Brain microvascular endothelial cell (primary cell): ENCODE measurements around the gene TC2N.
"Not testable (repeated sequence)": the region's sequence is repeated elsewhere in the genome, so short reads cannot be mapped to it uniquely, and the experiment has no call there.

Source experiments
- DNase-seq: peaks from one replicate; pipeline ENCODE4 v3.0.0-alpha.2; 2020
- H3K27ac ChIP-seq: fragments of 250-450 bp; sonication (Bioruptor Pico); 2 replicates; pipeline ENCODE4 v1.5.1; 2020; ENCODE audit warnings: mild to moderate bottlenecking, moderate library complexity
- H3K27me3 ChIP-seq: fragments of 250-450 bp; sonication (Bioruptor Pico); replicated peaks from 2 replicates; pipeline ENCODE4 v1.5.1; 2020; ENCODE audit warnings: mild to moderate bottlenecking
- H3K36me3 ChIP-seq: fragments of 250-450 bp; sonication (Bioruptor Pico); replicated peaks from 2 replicates; pipeline ENCODE4 v1.5.1; 2020; ENCODE audit warnings: mild to moderate bottlenecking
- H3K4me3 ChIP-seq: 2 replicates; pipeline ENCODE4 v1.5.1; 2011; ENCODE audit warnings: low read depth, mild to moderate bottlenecking, control low read depth, low read length, moderate library complexity
- CTCF ChIP-seq: IDR thresholded peaks from 2 replicates; pipeline ENCODE4 v1.5.1; 2011; ENCODE audit warnings: low read depth, mild to moderate bottlenecking, moderate library complexity, low read length, control low read depth, inconsistent platforms; ENCODE audit errors: missing control alignments
- in situ Hi-C: cut with HindIII; loops from 2 replicates; pipeline ENCODE4 v1.10.0; 2017; ENCODE audit warnings: low sequenced_read_pairs, low pct_ligation_motif_present

The TC2N gene

GRCh38 chr14:91745344-91745743 lies 122.0 kb downstream of the TC2N start:
- no peak overlapping the region for H3K27ac ChIP-seq
- H3K27me3 ChIP-seq: no peaks in the 10 kb centered on the region
- no peak overlapping the region for H3K4me3 ChIP-seq
- in situ Hi-C loops: no loop called here
- DNase-seq: no peak
- no peak for TF ChIP-seq CTCF
- no peaks in the 10 kb centered on the region for H3K36me3 ChIP-seq

- no peak for TF ChIP-seq CTCF
- Histone ChIP-seq H3K27me3 (no peaks in the 10 kb centered on the region), H3K4me3 (no peak overlapping the region), H3K27ac (no peak overlapping the region), H3K36me3 (no peaks in the 10 kb centered on the region)
- in situ Hi-C loops: no loop called here
- no peak for DNase-seq
These were observed 123.3 kb downstream of the TC2N start for GRCh38 chr14:91744068-91744480.

- no peak overlapping the region for H3K4me3 ChIP-seq
- H3K27ac ChIP-seq: no peak overlapping the region
- in situ Hi-C loops: no loop called here
- no peak for DNase-seq
- no peaks in the 10 kb centered on the region for H3K36me3 ChIP-seq
- no peak for TF ChIP-seq CTCF
- no peaks in the 10 kb centered on the region for H3K27me3 ChIP-seq
These were observed 124.1 kb downstream of the TC2N start for GRCh38 chr14:91743305-91743653.

GRCh38 chr14:91742621-91743304 lies 124.6 kb downstream of the TC2N start:
- no peak overlapping the region for H3K4me3 ChIP-seq
- no peak overlapping the region for H3K27ac ChIP-seq
- H3K36me3 ChIP-seq: no peaks in the 10 kb centered on the region
- no peak for TF ChIP-seq CTCF
- in situ Hi-C loops: no loop called here
- DNase-seq: no peak
- H3K27me3 ChIP-seq: no peaks in the 10 kb centered on the region

- H3K4me3 ChIP-seq, DNase-seq, H3K27me3 ChIP-seq, H3K27ac ChIP-seq, in situ Hi-C loops, H3K36me3 ChIP-seq: not testable (repeated sequence)
These were observed 127.5 kb downstream of the TC2N start for GRCh38 chr14:91739867-91740266.

GRCh38 chr14:91737619-91738018 lies 129.7 kb downstream of the TC2N start:
- H3K4me3 ChIP-seq: no peak overlapping the region
- H3K36me3 ChIP-seq: no peaks in the 10 kb centered on the region
- H3K27me3 ChIP-seq: no peaks in the 10 kb centered on the region
- no peak for DNase-seq
- no peak for TF ChIP-seq CTCF
- H3K27ac ChIP-seq: no peak overlapping the region
- in situ Hi-C loops: no loop called here
